ENCODE measurements around the gene CADM1. TPM values are rescaled to one million over a fixed set of nuclear protein-coding genes. Genes with fewer than 3 reads are reported as not detected.

Gene CADM1
- total and polyA plus RNA-seq, 10 donors = 1.4 to 18.8 (median 10.4) TPM

DNA sequence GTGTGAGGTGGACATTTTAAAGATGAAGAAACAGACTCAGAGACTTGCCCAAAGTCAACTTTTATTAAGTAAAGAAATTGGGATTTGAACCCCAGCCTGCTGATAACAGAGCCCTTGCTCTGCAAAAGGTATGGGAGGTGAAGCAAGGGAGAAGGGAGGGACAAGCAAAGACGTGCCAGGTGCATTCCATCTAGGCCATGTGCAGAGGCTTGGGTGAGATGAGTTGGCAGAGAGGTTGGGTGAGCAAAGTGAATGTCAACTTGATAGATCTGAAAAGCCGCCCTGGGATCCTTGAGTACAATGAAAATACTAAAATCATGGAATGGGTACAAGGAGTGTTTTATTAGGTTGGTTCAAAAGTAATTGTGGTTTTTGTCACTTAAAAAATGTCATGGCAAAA, 341.3 kb downstream of the CADM1 start:
- Histone ChIP-seq H3K4me3 (no peak overlapping the region), H3K9me3 (no peaks in the 10 kb centered on the region), H3K27me3 (replicated peaks in 1 of 7) (peaks cover 0 to 72% (median 0%) of the 10 kb centered on the region in 7 donors), H3K36me3 (no peaks in the 10 kb centered on the region), H3K4me1 (no peaks in the 10 kb centered on the region), H3K27ac (no peak overlapping the region)
- no peak for DNase-seq
- TF ChIP-seq POLR2AphosphoS5 (IDR thresholded peaks at IDR 0.05) = no peak
- no peak for TF ChIP-seq POLR2A (IDR thresholded peaks at IDR 0.05)
- TF ChIP-seq, protein P1, sequence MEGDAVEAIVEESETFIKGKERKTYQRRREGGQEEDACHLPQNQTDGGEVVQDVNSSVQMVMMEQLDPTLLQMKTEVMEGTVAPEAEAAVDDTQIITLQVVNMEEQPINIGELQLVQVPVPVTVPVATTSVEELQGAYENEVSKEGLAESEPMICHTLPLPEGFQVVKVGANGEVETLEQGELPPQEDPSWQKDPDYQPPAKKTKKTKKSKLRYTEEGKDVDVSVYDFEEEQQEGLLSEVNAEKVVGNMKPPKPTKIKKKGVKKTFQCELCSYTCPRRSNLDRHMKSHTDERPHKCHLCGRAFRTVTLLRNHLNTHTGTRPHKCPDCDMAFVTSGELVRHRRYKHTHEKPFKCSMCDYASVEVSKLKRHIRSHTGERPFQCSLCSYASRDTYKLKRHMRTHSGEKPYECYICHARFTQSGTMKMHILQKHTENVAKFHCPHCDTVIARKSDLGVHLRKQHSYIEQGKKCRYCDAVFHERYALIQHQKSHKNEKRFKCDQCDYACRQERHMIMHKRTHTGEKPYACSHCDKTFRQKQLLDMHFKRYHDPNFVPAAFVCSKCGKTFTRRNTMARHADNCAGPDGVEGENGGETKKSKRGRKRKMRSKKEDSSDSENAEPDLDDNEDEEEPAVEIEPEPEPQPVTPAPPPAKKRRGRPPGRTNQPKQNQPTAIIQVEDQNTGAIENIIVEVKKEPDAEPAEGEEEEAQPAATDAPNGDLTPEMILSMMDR (IDR thresholded peaks at IDR 0.05 in 8 of 11, conservative IDR thresholded peaks at IDR 0.05 in 3 of 11) = no peak
- WGBS, 5 donors = 65 to 78% (median 71%) methylated on average over 2 of the region's 2 CpGs
- intact Hi-C loops (cut with DNase I; ENCODE audit: low total_unique reads) = no loop called here

DNA sequence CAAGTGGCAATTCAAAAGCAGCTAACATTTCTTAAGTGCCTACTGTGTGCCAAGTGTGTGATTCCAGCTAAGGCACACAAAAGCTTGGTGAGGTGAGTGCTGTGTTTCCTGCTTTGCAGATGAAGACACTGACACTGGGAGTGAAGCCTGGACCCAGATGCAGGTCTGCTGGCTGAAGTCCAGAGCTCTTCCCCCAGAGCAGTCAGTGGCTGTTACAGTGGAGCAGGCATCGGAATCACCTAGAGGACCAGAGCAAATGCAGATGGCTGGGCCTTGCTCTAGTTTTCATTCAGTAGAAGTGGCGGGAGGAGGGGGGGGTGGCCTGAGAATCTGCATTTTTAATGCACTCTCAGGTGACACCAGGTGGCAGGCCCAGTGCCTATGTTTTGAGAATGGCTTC, 342.3 kb downstream of the CADM1 start:
- Histone ChIP-seq H3K27me3 (replicated peaks in 1 of 7) (peaks cover 0 to 71% (median 0%) of the 10 kb centered on the region in 7 donors), H3K9me3 (no peaks in the 10 kb centered on the region), H3K36me3 (no peaks in the 10 kb centered on the region), H3K4me3 (no peak overlapping the region), H3K27ac (no peak overlapping the region), H3K4me1 (no peaks in the 10 kb centered on the region)
- no peak for DNase-seq
- intact Hi-C loops (cut with DNase I; ENCODE audit: low total_unique reads) = no loop called here
- WGBS, 5 donors = 81 to 100% (median 92%) methylated on average over 2 of the region's 2 CpGs
- no peak for TF ChIP-seq POLR2AphosphoS5 (IDR thresholded peaks at IDR 0.05)
- TF ChIP-seq, protein P1 (IDR thresholded peaks at IDR 0.05 in 8 of 11, conservative IDR thresholded peaks at IDR 0.05 in 3 of 11) = no peak
- no peak for TF ChIP-seq POLR2A (IDR thresholded peaks at IDR 0.05)

DNA sequence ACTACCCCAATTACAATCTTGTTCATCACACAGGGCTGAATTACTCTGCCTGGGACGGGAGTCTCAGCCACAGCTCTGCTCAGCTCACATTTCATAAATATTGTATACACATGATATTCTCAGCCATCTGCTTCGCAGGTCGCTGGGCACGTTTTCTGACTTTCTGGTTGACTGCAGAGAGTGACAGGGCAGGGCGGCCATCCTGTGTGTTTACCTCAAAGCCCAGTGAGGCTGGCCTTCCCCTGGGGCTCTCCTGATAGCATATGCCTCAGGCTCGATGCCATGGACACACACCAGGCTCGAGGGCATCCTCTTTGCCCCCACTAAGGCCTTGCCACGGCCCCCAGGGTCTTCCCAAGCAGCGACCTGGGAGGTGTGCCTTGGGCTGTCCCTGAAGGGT, 345.0 kb downstream of the CADM1 start:
- H3K27me3 ChIP-seq (replicated peaks in 1 of 7) = peaks cover 0 to 47% (median 0%) of the 10 kb centered on the region in 7 donors
- WGBS, 5 donors = 59 to 77% (median 66%) methylated on average over 5 to 9 of the region's 9 CpGs
- intact Hi-C loops (cut with DNase I; ENCODE audit: low total_unique reads) = no loop called here
- DNase-seq = no peak
- no peak for TF ChIP-seq POLR2A (IDR thresholded peaks at IDR 0.05)
- no peak for TF ChIP-seq POLR2AphosphoS5 (IDR thresholded peaks at IDR 0.05)
- TF ChIP-seq, protein P1 (IDR thresholded peaks at IDR 0.05 in 8 of 11, conservative IDR thresholded peaks at IDR 0.05 in 3 of 11) = no peak
- H3K27ac ChIP-seq = no peak overlapping the region
- no peaks in the 10 kb centered on the region for H3K9me3 ChIP-seq
- no peaks in the 10 kb centered on the region for H3K4me1 ChIP-seq
- no peak overlapping the region for H3K4me3 ChIP-seq
- H3K36me3 ChIP-seq = no peaks in the 10 kb centered on the region

DNA sequence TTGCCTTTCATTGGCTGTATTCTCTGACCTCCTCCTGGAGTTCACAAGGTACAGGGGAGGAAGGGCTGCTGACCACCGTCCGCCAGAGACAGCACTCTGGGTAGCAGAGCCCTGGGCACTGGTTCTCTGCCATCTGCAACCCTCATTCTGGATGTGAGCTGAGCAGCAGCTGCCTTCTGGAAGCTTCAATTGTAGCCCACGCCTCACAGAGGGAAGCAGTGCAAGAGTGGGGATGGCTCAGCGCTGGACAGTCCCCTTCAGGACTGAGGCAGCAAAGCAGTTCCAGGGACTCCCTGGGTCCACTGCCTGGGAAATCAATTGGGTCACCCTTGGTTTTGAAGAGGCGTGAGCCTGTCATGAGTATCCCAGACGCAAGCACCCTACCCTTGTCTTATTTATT, 346.2 kb downstream of the CADM1 start:
- 71 to 81% (median 74%) methylated on average over 6 of the region's 6 CpGs for WGBS, 5 donors
- H3K4me3 ChIP-seq = no peak overlapping the region
- no peaks in the 10 kb centered on the region for H3K36me3 ChIP-seq
- no peak for DNase-seq
- no peaks in the 10 kb centered on the region for H3K4me1 ChIP-seq
- peaks cover 0 to 3% (median 0%) of the 10 kb centered on the region in 8 donors for H3K9me3 ChIP-seq
- H3K27ac ChIP-seq = no peak overlapping the region
- H3K27me3 ChIP-seq (replicated peaks in 1 of 7) = peaks cover 0 to 40% (median 0%) of the 10 kb centered on the region in 7 donors
- TF ChIP-seq, protein P1 (IDR thresholded peaks at IDR 0.05 in 8 of 11, conservative IDR thresholded peaks at IDR 0.05 in 3 of 11) = no peak
- TF ChIP-seq POLR2AphosphoS5 (IDR thresholded peaks at IDR 0.05) (no peak), POLR2A (IDR thresholded peaks at IDR 0.05) (no peak)
- intact Hi-C loops (cut with DNase I; ENCODE audit: low total_unique reads) = no loop called here
